Neural progenitor cell (in vitro differentiated cells): ENCODE measurements around the gene GTPBP3. TPM values are rescaled to one million over a fixed set of nuclear protein-coding genes. Genes with fewer than 3 reads are reported as not detected.

Experiments used
- DNase-seq: peaks from one replicate; pipeline ENCODE4 v3.0.0-alpha.2; 2016; ENCODE audit warnings: low spot score
- H2AFZ ChIP-seq: fragments of 200-600 bp; sonication (generic); replicated peaks from 2 replicates; pipeline ENCODE4 v1.6.1; 2016; ENCODE audit warnings: antibody characterized with exemption
- H3F3A ChIP-seq: fragments of 200-600 bp; sonication (generic); 2 replicates; pipeline ENCODE4 v1.6.1; 2016; ENCODE audit warnings: antibody characterized with exemption, low read depth
- H3K27ac ChIP-seq: fragments of 200-600 bp; sonication (generic); 2 replicates; pipeline ENCODE4 v1.5.1; 2016; ENCODE audit warnings: mild to moderate bottlenecking
- H3K27me3 ChIP-seq: fragments of 200-600 bp; sonication (generic); 2 replicates; pipeline ENCODE4 v1.6.1; 2016; ENCODE audit warnings: mild to moderate bottlenecking, moderate library complexity
- H3K36me3 ChIP-seq: fragments of 200-600 bp; sonication (generic); 2 replicates; pipeline ENCODE4 v1.5.1; 2016
- H3K4me1 ChIP-seq: fragments of 200-600 bp; sonication (generic); 2 replicates; pipeline ENCODE4 v1.6.1; 2016; ENCODE audit warnings: mixed run types
- H3K4me2 ChIP-seq: fragments of 200-600 bp; sonication (generic); 2 replicates; pipeline ENCODE4 v1.6.1; 2016
- H3K4me3 ChIP-seq: fragments of 200-600 bp; sonication (generic); 2 replicates; pipeline ENCODE4 v1.5.1; 2016
- H3K79me2 ChIP-seq: fragments of 200-600 bp; sonication (generic); 2 replicates; pipeline ENCODE4 v1.6.1; 2016; ENCODE audit warnings: low read depth
- H3K9ac ChIP-seq: fragments of 200-600 bp; sonication (generic); 2 replicates; pipeline ENCODE4 v1.6.1; 2016
- H3K9me3 ChIP-seq: fragments of 200-600 bp; sonication (generic); 2 replicates; pipeline ENCODE4 v1.5.1; 2016; ENCODE audit warnings: low read depth
- H4K20me1 ChIP-seq: fragments of 200-600 bp; sonication (generic); 2 replicates; pipeline ENCODE4 v1.6.1; 2016; ENCODE audit warnings: low read depth
- H3K27ac Mint-ChIP-seq: 3 replicates; pipeline ENCODE4 v1.8.0; 2021; ENCODE audit warnings: mixed read lengths
- H3K27me3 Mint-ChIP-seq: 2 replicates; pipeline ENCODE4 v1.8.0; 2022; ENCODE audit warnings: low read depth, mild to moderate bottlenecking, inconsistent platforms, moderate library complexity, mixed read lengths; ENCODE audit not compliant: insufficient read depth
- H3K36me3 Mint-ChIP-seq: 3 replicates; pipeline ENCODE4 v1.8.0; 2021; ENCODE audit warnings: mixed read lengths
- H3K4me1 Mint-ChIP-seq: 3 replicates; pipeline ENCODE4 v1.8.0; 2021; ENCODE audit warnings: mixed read lengths
- H3K4me3 Mint-ChIP-seq: 3 replicates; pipeline ENCODE4 v1.8.0; 2021; ENCODE audit warnings: mild to moderate bottlenecking, moderate library complexity, mixed read lengths
- H3K9me3 Mint-ChIP-seq: 3 replicates; pipeline ENCODE4 v1.8.0; 2020; ENCODE audit warnings: mixed read lengths
- EZH2 ChIP-seq: fragments of 200-600 bp; sonication (generic); IDR thresholded peaks from 2 replicates; pipeline ENCODE4 v1.6.1; 2017; ENCODE audit warnings: antibody characterized with exemption, mild to moderate bottlenecking, moderate library complexity
- EZH2phosphoT487 ChIP-seq: fragments of 200-600 bp; sonication (generic); IDR thresholded peaks from 2 replicates; pipeline ENCODE4 v1.6.1; 2017; ENCODE audit warnings: antibody characterized with exemption
- total RNA-seq: library from RNA; depleted of rRNA; stranded (reverse); fragments of >200 nt; gene quantifications from 2 replicates; pipeline ENCODE4 v1.2.3, GENCODE V29; 2015; ENCODE audit warnings: low replicate concordance
- TF ChIP-seq, protein P1 (sequence below): fragments of 200-600 bp; sonication (generic); IDR thresholded peaks from 2 replicates; pipeline ENCODE4 v1.5.1; 2017; ENCODE audit warnings: antibody characterized with exemption, mild to moderate bottlenecking

Gene GTPBP3
- total RNA-seq, 1 donor from 2014 or later, result 13.2 TPM

DNA sequence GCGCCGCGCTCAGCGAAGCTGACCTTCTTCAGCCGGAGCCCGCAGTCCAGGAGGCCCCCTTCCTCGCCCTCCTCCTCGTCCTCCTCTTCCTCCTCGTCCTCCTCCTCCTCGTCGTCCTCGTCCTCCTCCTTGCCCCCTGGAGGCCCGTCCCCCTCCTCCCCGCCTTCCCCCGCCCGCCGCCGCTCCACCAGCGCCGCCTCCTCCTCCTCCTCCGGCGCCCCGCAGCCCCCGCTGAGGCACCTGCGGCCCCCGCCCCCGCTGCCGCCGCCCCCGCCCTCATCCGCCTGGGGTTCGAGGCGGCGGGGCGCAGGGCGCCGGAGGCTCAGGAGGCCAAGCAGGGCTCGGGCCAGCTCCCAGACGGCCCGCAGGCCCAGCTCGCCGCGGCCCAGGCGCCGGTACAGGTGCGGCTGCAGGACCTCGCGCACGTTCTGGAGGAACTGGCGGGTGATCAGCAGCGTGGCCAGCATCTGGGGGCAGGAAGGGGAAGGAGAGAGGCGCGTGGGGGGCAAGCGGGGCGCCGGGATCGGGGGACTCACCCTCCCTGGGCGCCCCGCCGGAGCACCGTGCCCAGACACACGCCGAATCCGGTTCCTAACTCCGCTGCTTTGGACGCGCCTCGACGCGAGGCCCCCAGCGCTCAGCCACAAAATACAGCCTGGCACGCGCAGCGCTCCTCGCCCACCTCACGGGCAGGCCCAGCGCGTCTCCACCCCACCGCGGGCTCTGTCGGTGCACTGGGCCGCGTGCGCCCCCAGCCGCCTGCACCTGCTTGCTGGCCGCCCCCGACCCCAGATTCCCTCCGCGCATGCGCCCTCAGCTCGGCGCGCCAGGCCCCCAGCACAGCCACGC, 8.6 kb upstream of the GTPBP3 start:
- Histone ChIP-seq H3K4me3 (peak overlapping the region; percentile 51), H3K27me3 (peaks cover 17% of the 10 kb centered on the region), H3F3A (peaks cover 59% of the 10 kb centered on the region), H3K4me2 (peak overlapping the region; percentile 78), H4K20me1 (peaks cover 11% of the 10 kb centered on the region), H3K79me2 (peaks cover 2% of the 10 kb centered on the region), H2AFZ (no peak overlapping the region), H3K27ac (no peak overlapping the region), H3K9me3 (no peaks in the 10 kb centered on the region), H3K36me3 (no peaks in the 10 kb centered on the region), H3K4me1 (peaks cover 18% of the 10 kb centered on the region), H3K9ac (no peak overlapping the region)
- H3K4me1 Mint-ChIP-seq, result peaks cover 12% of the 10 kb centered on the region
- H3K36me3 Mint-ChIP-seq, result peaks cover 14% of the 10 kb centered on the region
- H3K27ac Mint-ChIP-seq, result no peak overlapping the region
- H3K27me3 Mint-ChIP-seq, result peaks cover 7% of the 10 kb centered on the region
- no peak overlapping the region for H3K4me3 Mint-ChIP-seq
- TF ChIP-seq EZH2 (no peak), EZH2phosphoT487 (no peak)
- TF ChIP-seq, protein P1, sequence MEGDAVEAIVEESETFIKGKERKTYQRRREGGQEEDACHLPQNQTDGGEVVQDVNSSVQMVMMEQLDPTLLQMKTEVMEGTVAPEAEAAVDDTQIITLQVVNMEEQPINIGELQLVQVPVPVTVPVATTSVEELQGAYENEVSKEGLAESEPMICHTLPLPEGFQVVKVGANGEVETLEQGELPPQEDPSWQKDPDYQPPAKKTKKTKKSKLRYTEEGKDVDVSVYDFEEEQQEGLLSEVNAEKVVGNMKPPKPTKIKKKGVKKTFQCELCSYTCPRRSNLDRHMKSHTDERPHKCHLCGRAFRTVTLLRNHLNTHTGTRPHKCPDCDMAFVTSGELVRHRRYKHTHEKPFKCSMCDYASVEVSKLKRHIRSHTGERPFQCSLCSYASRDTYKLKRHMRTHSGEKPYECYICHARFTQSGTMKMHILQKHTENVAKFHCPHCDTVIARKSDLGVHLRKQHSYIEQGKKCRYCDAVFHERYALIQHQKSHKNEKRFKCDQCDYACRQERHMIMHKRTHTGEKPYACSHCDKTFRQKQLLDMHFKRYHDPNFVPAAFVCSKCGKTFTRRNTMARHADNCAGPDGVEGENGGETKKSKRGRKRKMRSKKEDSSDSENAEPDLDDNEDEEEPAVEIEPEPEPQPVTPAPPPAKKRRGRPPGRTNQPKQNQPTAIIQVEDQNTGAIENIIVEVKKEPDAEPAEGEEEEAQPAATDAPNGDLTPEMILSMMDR, result no peak
- peak; percentile 60 for DNase-seq
- H3K9me3 Mint-ChIP-seq, result no peaks in the 10 kb centered on the region

DNA sequence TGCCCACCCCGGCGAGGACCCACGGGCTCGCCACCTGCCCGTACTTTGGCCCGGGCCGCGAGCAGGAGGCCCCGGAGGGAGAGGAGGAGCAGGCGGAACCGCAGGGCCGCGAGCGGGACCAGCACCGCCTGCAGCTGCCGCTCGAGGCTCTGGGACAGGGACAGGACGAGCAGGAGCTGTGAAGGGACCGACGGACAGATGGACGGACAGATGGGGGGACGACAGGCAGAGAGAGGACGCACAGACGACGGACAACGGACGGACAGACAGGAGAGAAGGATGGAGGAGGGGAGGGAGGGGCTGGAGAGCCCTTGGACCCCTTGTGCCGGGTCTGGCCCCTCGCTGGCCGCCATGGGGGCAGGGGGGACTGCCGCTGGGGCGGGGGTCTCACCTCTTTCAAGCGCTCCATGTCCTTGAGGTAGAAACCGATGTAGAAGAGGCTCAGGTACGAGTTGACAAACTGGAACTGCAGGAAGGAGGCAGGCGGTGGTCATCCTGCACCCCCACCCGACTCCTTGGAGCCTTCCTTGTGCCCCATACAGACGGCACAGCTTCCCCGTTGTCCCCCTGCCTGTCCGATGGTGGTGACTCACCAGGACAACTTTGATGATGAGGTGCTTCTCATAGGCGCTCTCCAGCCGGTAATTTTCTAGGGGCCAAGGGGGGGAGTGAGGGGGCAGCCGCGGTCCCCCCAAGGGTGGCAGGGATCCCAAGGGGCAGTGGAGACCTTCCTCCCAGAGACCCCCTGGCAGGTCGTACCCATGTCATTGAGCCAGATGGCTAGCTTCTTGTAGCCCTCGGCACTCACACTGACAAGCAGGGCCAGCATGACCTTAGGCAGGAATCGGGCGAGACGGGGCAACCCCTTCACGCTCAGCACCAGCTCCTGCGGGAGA, 7.7 kb upstream of the GTPBP3 start:
- H4K20me1 ChIP-seq, result peaks cover 8% of the 10 kb centered on the region
- DNase-seq, result no peak
- peak overlapping the region; percentile 78 for H3K4me2 ChIP-seq
- H3K9me3 ChIP-seq, result no peaks in the 10 kb centered on the region
- peak overlapping the region; percentile 38 for H3K4me3 Mint-ChIP-seq
- H3K27me3 ChIP-seq, result peaks cover 17% of the 10 kb centered on the region
- no peaks in the 10 kb centered on the region for H3K9me3 Mint-ChIP-seq
- H3K27ac Mint-ChIP-seq, result no peak overlapping the region
- H3K36me3 Mint-ChIP-seq, result peaks cover 16% of the 10 kb centered on the region
- H2AFZ ChIP-seq, result no peak overlapping the region
- peaks cover 66% of the 10 kb centered on the region for H3F3A ChIP-seq
- peaks cover 18% of the 10 kb centered on the region for H3K4me1 ChIP-seq
- H3K4me1 Mint-ChIP-seq, result peaks cover 15% of the 10 kb centered on the region
- peaks cover 5% of the 10 kb centered on the region for H3K79me2 ChIP-seq
- no peaks in the 10 kb centered on the region for H3K36me3 ChIP-seq
- TF ChIP-seq, protein P1, result no peak
- no peak for TF ChIP-seq EZH2phosphoT487
- no peak for TF ChIP-seq EZH2
- no peak overlapping the region for H3K27ac ChIP-seq
- H3K27me3 Mint-ChIP-seq, result peaks cover 9% of the 10 kb centered on the region
- no peak overlapping the region for H3K9ac ChIP-seq
- no peak overlapping the region for H3K4me3 ChIP-seq

GRCh38 chr19:17330262-17331044, 6.9 kb upstream of the GTPBP3 start:
- no peak for DNase-seq
- Mint-ChIP-seq H3K4me3 (peak overlapping the region; percentile 60), H3K36me3 (peaks cover 16% of the 10 kb centered on the region), H3K27me3 (peaks cover 9% of the 10 kb centered on the region), H3K27ac (no peak overlapping the region), H3K9me3 (no peaks in the 10 kb centered on the region), H3K4me1 (peaks cover 22% of the 10 kb centered on the region)
- Histone ChIP-seq H2AFZ (no peak overlapping the region), H3K4me1 (peaks cover 18% of the 10 kb centered on the region), H3K27me3 (peaks cover 17% of the 10 kb centered on the region), H3K79me2 (peaks cover 5% of the 10 kb centered on the region), H3K27ac (no peak overlapping the region), H3F3A (peaks cover 71% of the 10 kb centered on the region), H4K20me1 (peaks cover 8% of the 10 kb centered on the region), H3K4me2 (no peak overlapping the region), H3K9me3 (no peaks in the 10 kb centered on the region), H3K36me3 (no peaks in the 10 kb centered on the region), H3K4me3 (no peak overlapping the region), H3K9ac (no peak overlapping the region)
- TF ChIP-seq EZH2 (no peak), EZH2phosphoT487 (no peak)
- TF ChIP-seq, protein P1, result no peak
